ENCODE results near the gene RGS14. TPM values are rescaled to one million over a fixed set of nuclear protein-coding genes. Genes with fewer than 3 reads are reported as not detected.
"Not testable (repeated sequence)": the region's sequence is repeated elsewhere in the genome, so short reads cannot be mapped to it uniquely, and the experiment has no call there.

RGS14 gene
- total RNA-seq, 1 experiment from 2014 or later, result 12.3 TPM

- DNase-seq (ENCODE audit: low read depth, low spot score), result no peak
- in situ Hi-C loops (cut with HindIII; ENCODE audit: low pct_unique_long_range_greater_than_20kb, low sequenced_read_pairs), result no loop called here
Observed at GRCh38 chr5:177338251-177339106, 19.2 kb upstream of the RGS14 start.

- in situ Hi-C loops (cut with HindIII; ENCODE audit: low pct_unique_long_range_greater_than_20kb, low sequenced_read_pairs), result no loop called here
Observed at GRCh38 chr5:177339107-177339638, 18.6 kb upstream of the RGS14 start.

DNA sequence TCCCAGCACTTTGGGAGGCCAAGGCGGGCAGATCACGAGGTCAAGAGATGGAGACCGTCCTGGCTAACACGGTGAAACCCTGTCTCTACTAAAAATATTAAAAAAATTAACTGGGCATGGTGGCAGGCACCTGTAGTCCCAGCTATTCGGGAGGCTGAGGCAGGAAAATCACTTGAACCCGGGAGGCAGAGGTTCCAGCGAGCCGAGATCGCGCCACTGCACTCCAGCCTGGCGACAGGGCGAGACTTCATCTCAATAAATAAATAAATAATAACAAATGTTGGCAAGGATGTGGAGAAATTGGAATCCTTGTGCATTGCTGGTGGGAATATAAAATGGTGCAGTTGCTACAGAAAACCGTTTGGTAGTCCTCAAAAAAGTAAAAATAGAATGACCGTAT lies 14.7 kb upstream of the RGS14 start:
- DNase-seq (ENCODE audit: low read depth, low spot score); in situ Hi-C loops (cut with HindIII; ENCODE audit: low pct_unique_long_range_greater_than_20kb, low sequenced_read_pairs): not testable (repeated sequence)

More at GRCh38 chr5:177339107-177339638, 18.6 kb upstream of the RGS14 start:
- no peak for DNase-seq (ENCODE audit: low read depth, low spot score)

DNA sequence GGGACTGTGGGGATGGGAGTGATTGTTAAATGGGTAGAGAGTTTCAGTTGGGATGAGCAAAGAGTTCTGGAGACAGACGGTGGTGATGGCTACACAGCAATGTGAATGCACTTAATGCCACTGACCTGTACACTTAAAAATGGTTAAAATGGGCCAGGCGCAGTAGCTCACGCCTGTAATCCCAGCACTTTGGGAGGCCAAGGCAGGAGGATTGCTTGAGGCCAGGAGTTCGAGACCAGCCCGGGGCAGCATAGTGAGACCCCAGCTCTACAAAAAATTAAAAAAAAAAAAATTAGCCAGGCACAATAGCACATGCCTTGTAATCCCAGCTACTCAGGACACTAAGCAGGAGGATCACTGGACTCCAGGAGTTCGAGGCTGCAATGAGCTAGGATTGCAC lies 13.9 kb upstream of the RGS14 start:
- in situ Hi-C loops (cut with HindIII; ENCODE audit: low pct_unique_long_range_greater_than_20kb, low sequenced_read_pairs), result no loop called here
- DNase-seq (ENCODE audit: low read depth, low spot score), result no peak

DNA sequence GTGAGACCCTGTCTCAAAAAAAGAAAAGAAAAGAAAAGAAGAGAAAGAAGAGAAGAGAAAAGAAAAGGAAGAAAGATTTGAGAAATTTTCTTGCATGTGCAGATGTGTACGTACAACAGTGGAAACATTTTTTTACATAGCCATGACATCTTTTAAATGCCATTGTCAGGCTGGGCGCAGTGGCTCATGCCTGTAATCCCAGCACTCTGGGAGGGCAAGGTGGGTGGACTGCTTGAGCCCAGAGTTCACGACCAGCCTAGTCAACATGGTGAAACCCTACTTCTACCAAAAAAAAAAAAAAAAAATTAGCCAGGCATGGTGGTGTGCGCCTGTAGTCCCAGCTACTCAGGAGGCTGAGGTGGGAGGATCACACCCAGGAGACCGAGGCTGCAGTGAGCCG lies 12.8 kb upstream of the RGS14 start:
- in situ Hi-C loops (cut with HindIII; ENCODE audit: low pct_unique_long_range_greater_than_20kb, low sequenced_read_pairs), result no loop called here
- DNase-seq (ENCODE audit: low read depth, low spot score), result no peak

- no peak for DNase-seq (ENCODE audit: low read depth, low spot score)
- in situ Hi-C loops (cut with HindIII; ENCODE audit: low pct_unique_long_range_greater_than_20kb, low sequenced_read_pairs), result no loop called here
Observed at GRCh38 chr5:177346820-177347219, 10.9 kb upstream of the RGS14 start.

DNA sequence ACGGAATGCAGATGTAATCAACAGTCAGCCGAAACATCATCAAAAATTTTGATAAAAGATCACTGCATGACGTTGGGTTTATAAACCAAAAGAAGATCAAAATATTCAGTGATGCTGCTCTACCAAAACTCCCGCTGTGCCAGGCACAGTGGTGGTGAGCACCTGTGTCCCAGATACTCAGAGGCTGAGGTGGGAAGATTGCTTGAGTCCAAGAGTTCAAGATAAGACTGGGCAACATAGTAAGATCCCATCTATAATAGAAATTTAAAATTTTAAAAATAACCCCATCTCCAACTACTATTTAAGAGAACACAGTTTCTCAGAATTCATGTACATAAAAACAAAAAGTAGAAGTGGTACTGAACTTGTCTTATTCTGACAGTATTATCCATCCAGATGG lies 10.0 kb upstream of the RGS14 start:
- no peak for DNase-seq (ENCODE audit: low read depth, low spot score)
- in situ Hi-C loops (cut with HindIII; ENCODE audit: low pct_unique_long_range_greater_than_20kb, low sequenced_read_pairs), result no loop called here

- in situ Hi-C loops (cut with HindIII; ENCODE audit: low pct_unique_long_range_greater_than_20kb, low sequenced_read_pairs), result no loop called here
- no peak for DNase-seq (ENCODE audit: low read depth, low spot score)
Observed at GRCh38 chr5:177349362-177349647, 8.4 kb upstream of the RGS14 start.

DNA sequence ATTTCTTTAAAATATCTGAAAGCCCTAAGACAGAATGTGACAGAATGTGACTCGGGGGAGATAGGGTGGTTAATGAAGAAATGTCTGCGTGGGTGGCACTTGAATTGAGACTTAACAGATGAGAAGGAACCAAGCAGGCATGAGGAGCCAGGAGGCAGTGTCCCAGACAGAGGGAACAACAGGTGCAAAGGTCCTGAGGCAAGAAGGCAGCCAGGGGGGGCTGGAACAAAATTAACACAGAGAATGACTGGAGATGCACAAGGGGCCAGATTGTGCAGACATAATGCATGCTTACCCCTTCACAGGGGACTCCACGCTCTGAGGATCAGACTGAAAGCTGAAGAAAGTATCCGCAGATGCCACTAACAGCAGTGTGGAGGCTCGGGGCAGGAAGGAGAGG lies 8.0 kb upstream of the RGS14 start:
- in situ Hi-C loops (cut with HindIII; ENCODE audit: low pct_unique_long_range_greater_than_20kb, low sequenced_read_pairs), result no loop called here
- no peak for DNase-seq (ENCODE audit: low read depth, low spot score)

GRCh38 chr5:177350776-177351391 lies 6.8 kb upstream of the RGS14 start:
- DNase-seq (ENCODE audit: low read depth, low spot score), result no peak
- in situ Hi-C loops (cut with HindIII; ENCODE audit: low pct_unique_long_range_greater_than_20kb, low sequenced_read_pairs), result no loop called here

DNA sequence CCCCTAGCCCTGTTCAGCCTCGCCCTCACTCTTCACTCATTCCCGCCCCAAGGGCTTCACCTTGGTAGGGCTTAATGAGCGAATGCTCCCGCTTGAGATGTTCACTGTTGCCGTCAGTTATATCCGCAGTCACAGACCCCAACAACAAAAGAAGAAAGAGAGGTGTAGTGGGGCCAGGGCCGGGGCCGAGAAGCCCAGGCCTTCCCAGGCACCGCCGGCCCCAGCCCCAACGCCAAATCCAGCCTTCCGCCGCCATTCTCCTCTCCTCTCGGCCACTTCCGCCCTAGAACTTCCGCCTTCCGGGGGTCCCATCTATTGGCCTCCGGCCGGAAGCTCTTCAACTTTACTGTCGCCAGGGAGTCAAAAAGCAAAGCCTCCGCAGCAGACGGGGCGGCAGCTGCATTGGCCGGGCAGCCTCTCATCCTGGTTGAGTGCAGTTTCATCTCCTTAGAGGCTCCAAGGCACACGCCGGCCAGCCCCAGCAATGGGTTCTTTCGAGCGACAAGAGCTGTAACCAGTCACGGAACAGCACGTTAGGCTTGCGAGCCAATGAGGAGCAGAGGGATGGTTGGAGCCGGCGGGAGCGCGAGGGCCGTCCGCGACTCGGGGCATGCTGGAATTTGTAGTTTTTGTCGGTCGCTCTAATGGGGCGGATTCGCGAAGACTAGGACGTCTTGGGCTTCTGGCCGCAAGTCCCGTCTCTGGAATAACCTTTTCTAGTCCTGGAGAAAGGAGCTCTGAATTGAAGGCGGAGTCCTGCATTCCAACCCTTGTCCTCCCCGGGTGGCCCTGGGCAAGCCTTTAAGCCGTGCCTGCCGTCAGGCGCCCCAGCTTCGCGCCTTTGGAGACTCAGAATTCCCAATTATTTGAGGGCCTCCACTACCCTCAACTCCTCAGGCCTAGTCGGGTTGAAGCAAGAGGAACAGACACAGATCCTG lies 6.1 kb upstream of the RGS14 start, which contains the start of gene LMAN2:
Gene LMAN2 (minus strand): TSS at position 277 of the 938 bp plus-strand sequence. CDS start 21 bp downstream, at position 256.
- in situ Hi-C loops (cut with HindIII; ENCODE audit: low pct_unique_long_range_greater_than_20kb, low sequenced_read_pairs), result no loop called here

DNA sequence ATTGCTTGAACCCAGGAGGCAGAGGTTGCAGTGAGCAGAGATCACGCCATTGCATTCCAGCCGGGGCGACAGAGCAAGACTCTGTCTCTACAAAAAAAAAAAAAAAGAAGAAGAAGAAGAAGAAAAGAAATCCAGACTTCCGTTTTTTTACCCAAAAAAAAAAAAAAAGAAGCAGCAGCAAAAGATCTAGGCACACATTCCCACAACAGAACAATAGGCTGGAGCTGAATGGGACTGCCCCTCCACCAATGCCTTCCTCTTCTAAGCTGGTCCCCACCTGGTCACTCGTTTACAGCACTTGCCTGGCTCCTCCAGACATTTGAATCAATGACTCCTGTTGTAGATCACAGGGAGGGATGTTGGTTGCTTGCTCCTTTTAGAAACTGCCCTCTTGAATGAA lies 4.6 kb upstream of the RGS14 start:
- no peak for DNase-seq (ENCODE audit: low read depth, low spot score)
- in situ Hi-C loops (cut with HindIII; ENCODE audit: low pct_unique_long_range_greater_than_20kb, low sequenced_read_pairs), result no loop called here

More for the DNA sequence above, 6.1 kb upstream of the RGS14 start, which contains the start of gene LMAN2:
- peak; percentile 93 for DNase-seq (ENCODE audit: low read depth, low spot score)

- DNase-seq (ENCODE audit: low read depth, low spot score), result no peak
- in situ Hi-C loops (cut with HindIII; ENCODE audit: low pct_unique_long_range_greater_than_20kb, low sequenced_read_pairs), result no loop called here
Observed at GRCh38 chr5:177354256-177354655, 3.5 kb upstream of the RGS14 start.

DNA sequence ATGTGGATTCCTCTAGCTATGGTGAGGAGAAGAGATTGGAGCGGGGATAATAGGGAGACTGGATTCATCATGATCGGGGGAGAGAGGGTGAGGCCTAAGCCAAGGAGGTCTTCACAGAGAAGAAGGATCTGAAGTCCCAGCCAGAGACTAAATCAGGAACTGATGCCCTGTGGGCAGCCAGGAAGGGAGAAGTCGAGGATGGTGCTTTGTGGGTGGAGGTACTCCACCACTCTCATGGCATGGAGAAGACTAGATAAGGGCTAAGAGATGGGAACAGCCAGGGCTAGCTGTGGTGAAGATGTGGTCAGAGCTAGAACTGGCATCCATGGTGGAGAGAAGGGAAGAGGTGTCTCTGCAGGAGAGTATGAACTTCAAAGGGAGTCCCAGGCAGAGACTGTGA lies 3.0 kb upstream of the RGS14 start:
- no peak for DNase-seq (ENCODE audit: low read depth, low spot score)
- in situ Hi-C loops (cut with HindIII; ENCODE audit: low pct_unique_long_range_greater_than_20kb, low sequenced_read_pairs), result no loop called here

DNA sequence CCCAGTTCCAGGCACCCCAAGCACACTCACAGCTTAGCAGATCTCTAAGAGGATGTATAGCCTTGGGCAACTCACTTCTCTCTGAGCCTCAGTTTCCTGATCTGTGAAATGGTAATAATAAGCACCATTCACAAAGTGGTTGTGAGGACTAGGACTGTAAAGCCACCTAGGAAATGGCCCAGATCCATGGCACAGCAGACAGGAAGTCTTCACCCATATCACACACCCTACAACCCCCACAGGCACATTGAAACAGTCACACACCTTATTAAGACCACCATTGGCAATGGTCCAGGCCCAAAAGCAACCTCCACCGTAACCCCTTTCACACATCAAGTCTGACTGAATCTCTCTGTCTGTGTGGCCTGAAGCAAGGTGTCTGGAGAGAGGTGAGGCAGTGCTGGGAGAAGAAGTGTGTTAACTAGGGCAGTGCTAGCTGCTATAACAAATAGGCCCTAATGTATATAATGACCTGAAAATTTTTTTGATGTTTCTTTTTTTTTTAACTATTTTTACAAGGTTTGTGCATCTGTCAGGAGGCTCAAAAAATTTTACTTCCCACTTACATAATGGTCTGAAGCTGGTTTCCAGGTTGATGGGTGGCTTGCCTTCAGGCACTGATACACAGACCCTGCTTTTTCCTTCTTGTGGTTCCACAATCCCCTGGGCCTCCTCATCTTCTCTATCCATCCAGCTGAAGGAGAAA lies 2.4 kb upstream of the RGS14 start:
- in situ Hi-C loops (cut with HindIII; ENCODE audit: low pct_unique_long_range_greater_than_20kb, low sequenced_read_pairs), result no loop called here
- no peak for DNase-seq (ENCODE audit: low read depth, low spot score)

- in situ Hi-C loops (cut with HindIII; ENCODE audit: low pct_unique_long_range_greater_than_20kb, low sequenced_read_pairs), result no loop called here
- no peak for DNase-seq (ENCODE audit: low read depth, low spot score)
Observed at GRCh38 chr5:177355868-177356168, 1.9 kb upstream of the RGS14 start.

GRCh38 chr5:177356746-177357145 lies 978 bp upstream of the RGS14 start:
- in situ Hi-C loops (cut with HindIII; ENCODE audit: low pct_unique_long_range_greater_than_20kb, low sequenced_read_pairs), result no loop called here
- DNase-seq (ENCODE audit: low read depth, low spot score), result no peak

GRCh38 chr5:177357146-177357458 lies 622 bp upstream of the RGS14 start:
- in situ Hi-C loops (cut with HindIII; ENCODE audit: low pct_unique_long_range_greater_than_20kb, low sequenced_read_pairs), result no loop called here
- no peak for DNase-seq (ENCODE audit: low read depth, low spot score)
